Left renal cortex interstitium (tissue), 4 donors: ENCODE measurements around the gene POTEG. TPM values are rescaled to one million over a fixed set of nuclear protein-coding genes. Genes with fewer than 3 reads are reported as not detected.
"Not testable (repeated sequence)": the region's sequence is repeated elsewhere in the genome, so short reads cannot be mapped to it uniquely, and the experiment has no call there.

Experiments
- DNase-seq, 4 donors: peaks; one replicate each; pipeline ENCODE4 v3.0.0-alpha.2; 2013; ENCODE audit warnings: low read depth in 4 of 4, low spot score in 2 of 4, missing footprints in 1 of 4
- polyA plus RNA-seq, 4 donors: library from polyadenylated mRNA; unstranded; fragments of 120-200 nt; gene quantifications; one replicate each; pipeline ENCODE4 v1.2.1, GENCODE V29; 2013; ENCODE audit not compliant: insufficient read length in 4 of 4

POTEG gene
- polyA plus RNA-seq: under 1 TPM in 1 of 4 donors, not detected in 3; 0.14 TPM

- not testable (repeated sequence) for DNase-seq
These were observed at the start of gene POTEG for GRCh38 chr14:19434241-19434640. TSS of gene POTEG (minus strand) at chr14:19434341. CDS start at chr14:19434289, 52 bp downstream.

DNA sequence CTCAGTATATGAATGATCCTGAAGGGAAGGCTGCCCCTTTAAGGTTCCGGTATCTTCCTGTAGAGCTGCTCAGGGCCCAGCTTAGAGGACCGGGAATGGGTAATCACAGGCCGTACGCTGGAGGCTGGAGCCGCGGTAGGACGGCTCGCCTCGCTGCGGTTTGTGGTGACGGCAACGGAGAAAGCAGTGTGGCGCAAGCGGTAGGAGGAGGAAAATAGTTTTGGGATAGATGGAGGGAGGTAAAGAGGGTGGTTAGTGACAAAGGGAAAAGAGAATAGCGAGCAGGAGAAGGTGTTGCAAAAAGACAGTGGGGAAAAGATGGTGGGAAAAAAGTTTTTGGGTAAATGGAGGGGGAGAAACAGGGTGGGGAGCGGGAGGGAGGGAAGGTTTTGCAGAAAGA, 48.0 kb upstream of the POTEG start:
- DNase-seq: not testable (repeated sequence)

- not testable (repeated sequence) for DNase-seq
These were observed 47.3 kb upstream of the POTEG start for GRCh38 chr14:19481421-19481820.

DNA sequence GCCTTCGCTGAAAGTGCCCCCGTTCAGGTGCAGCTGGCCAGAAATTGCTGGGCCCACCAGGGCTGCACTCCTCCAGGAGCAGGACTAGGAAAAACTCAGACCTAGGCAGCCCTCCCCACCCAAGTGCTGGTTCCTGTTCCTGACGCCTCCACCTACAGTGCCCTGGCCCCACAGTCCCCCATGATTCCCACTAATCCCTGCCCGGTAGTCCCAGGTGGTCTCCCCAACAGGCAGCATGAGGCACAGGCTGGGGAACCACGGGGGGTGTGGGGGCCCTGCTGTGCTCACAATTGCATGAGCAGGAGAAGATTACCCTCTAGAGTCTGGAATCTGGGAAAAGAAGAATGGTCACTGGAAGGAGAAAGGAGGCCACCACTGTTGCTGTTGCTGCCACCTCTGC, 46.4 kb upstream of the POTEG start:
- DNase-seq: not testable (repeated sequence)

DNA sequence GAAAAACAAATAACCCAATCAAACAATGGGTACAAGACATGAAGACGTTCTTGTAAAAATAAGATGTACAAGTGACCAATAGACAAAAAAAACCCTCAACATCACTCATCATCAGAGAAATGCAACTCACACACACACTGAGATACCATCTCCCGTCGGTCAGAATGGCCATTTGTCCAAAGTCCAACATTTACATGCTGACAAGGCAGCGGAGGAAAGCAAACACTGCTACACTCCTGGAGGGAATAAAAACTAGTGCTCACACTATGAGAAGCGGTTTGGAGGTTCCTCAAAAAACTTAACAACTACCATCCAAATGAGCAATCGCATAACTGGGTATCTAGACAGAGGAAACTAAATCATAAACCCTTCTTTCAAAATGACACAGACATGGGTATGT, 11.6 kb upstream of the POTEG start:
- DNase-seq: not testable (repeated sequence)

GRCh38 chr14:19439826-19440225, 5.7 kb upstream of the POTEG start:
- DNase-seq: not testable (repeated sequence)

- not testable (repeated sequence) for DNase-seq
These were observed 5.1 kb upstream of the POTEG start for GRCh38 chr14:19439219-19439618.

GRCh38 chr14:19437126-19437443, 2.9 kb upstream of the POTEG start:
- not testable (repeated sequence) for DNase-seq

- DNase-seq: not testable (repeated sequence)
These were observed 2.4 kb upstream of the POTEG start for GRCh38 chr14:19436311-19437125.

DNA sequence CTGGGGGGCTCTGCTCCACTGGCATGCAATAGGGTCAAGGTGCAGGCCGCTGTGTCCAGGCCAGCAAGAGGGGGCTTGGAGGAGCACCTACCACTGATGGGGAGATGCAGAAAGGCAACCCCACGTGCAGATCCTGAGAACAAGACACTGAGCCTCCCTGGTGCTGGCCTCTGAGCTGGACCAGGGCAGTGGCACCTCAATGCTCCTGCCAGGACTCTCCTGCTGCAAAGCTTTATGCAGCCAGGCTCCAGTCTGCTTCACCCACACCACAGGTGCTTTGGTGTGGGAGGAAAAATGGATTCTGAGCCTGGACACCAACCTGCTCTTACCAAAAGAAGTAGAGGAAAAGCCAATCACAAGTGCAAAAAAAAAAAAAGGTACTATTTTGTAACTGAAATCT, 1.7 kb upstream of the POTEG start:
- DNase-seq: not testable (repeated sequence)

DNA sequence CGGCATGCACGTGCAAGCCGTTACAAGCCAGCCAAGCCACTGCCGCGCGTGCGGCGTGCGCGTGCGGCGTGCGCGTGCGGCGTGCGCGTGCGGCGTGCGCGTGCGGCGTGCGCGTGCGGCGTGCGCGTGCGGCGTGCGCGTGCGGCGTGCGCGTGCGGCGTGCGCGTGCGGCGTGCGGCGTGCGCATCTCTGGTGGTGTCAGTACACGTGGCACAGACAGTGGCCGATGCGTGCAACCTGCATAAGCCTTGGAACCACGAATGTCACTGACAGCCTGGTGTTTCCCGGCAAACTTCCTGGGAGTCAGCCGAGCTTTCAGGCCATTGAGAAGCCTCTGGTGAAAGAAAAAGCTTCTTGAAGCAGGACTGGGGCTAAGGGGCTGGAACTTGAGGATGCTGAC, 750 bp upstream of the POTEG start:
- DNase-seq: not testable (repeated sequence)

- DNase-seq: not testable (repeated sequence)
These were observed 376 bp downstream of the POTEG start for GRCh38 chr14:19433765-19434164.

- DNase-seq: not testable (repeated sequence)
These were observed 25.6 kb downstream of the POTEG start for GRCh38 chr14:19408519-19408918.

DNA sequence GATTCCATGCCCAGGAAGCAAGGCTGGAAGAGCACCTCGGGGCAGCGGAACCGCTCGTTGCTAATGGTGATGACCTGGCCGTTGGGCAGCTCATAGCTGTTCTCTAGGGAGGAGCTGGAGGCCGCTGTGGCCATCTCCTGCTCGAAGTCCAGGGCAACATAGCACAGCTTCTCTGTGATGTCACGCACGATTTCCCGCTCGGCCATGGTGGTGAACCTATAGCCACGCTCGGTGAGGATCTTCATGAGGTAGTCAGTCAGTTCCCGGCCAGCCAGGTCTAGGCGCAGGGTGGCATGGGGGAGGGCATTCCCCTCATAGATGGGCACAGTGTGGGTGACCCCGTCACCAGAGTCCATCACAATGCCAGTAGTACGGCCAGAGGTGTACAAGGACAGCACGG, 32.0 kb downstream of the POTEG start:
- DNase-seq: not testable (repeated sequence)

- not testable (repeated sequence) for DNase-seq
These were observed 39.4 kb downstream of the POTEG start for GRCh38 chr14:19394727-19395126.

DNA sequence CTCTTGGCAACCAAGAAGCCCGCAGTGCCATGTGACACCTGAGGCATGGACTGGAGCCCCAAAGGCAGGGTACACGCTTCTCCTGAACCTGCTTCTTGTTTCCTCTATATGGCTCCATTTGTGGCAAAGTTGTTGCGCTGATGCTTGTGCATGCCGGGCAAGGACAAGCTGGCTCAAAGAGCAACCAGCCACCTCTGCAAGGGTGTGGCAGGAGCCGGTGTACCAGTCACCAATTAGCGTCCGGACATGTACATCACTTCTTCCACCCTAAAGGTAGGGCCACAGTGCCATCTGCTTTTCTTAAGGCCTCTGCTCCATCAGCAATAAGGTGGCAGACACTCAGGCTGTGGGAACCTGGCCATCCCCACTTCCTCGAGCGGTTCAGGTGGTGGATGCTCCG, 43.9 kb downstream of the POTEG start:
- DNase-seq: not testable (repeated sequence)

DNA sequence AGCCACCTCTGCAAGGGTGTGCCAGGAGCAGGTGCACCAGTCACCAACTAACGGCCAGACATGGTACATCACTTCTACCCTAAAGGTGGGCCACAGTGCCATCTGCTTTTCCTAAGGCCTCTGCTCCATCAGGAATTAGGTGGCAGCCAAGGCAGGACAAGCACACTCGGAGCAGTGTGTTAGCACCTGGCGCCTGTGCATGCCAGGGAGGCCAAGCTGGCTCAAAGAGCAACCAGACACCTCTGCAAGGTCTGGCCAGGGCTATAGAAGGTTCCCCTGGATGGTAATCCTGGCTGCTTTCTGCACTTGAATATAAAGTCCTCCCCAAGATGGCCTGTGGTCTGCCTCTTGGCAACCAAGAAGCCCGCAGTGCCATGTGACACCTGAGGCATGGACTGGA, 45.4 kb downstream of the POTEG start:
- DNase-seq: not testable (repeated sequence)

GRCh38 chr14:19386996-19387395, 47.1 kb downstream of the POTEG start:
- not testable (repeated sequence) for DNase-seq

DNA sequence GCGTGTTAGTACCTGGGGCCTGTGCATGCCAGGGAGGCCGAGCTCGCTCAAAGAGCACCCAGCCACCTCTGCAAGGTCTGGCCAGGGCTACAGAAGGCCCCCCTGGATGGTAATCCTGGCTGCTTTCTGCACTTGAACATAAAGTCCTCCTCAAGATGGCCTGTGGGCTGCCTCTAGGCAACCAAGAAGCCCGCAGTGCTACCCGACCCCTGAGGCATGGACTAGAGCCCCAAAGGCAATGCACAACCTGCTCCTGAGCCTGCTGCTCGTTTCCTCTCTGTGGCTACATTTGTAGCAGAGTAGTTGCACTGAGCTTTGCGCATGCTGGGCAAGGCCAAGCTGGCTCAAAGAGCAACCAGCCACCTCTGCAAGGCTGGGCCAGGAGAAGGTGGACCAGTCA, 47.8 kb downstream of the POTEG start:
- DNase-seq: not testable (repeated sequence)

GRCh38 chr14:19384088-19384781, 49.9 kb downstream of the POTEG start:
- not testable (repeated sequence) for DNase-seq

- DNase-seq: not testable (repeated sequence)
These were observed 51.0 kb downstream of the POTEG start for GRCh38 chr14:19383008-19383584.
